ENCODE data around the gene CPA5. TPM values are rescaled to one million over a fixed set of nuclear protein-coding genes. Genes with fewer than 3 reads are reported as not detected.
A peak's percentile ranks its signal among the peaks of the same experiment; 100 is the strongest.

The CPA5 gene
- total RNA-seq, 1 experiment from 2014 or later, result not detected

DNA sequence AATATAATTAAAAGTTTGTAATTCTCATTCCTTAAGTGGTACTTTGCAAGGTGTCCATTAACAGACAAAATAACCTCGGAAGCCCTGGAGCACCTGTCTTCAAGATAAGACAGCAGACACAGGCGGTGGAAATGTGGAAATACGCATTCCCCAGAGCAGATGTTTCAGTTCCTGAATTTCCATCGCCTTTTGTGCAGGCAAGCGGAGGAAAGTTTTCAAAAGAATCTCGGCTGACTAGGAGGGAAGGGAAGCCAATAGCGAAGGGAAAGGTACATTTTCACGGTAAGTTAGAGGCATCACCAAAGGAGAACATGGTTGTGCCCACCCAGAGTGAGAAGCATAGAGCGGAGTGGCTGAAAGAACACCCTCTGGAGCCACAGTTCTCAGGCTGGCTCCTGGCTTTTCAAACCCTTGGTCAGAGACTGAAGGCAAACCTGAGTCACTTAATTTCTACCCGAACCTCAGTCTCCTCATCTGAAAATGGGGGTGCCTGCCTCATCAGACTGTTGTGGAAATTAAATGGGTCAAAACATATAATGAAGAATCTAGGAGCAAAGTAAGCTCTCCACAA is 49.3 kb downstream of the CPA5 start:
- H3K4me3 Mint-ChIP-seq, result no peak overlapping the region
- Histone ChIP-seq H2BK15ac (ENCODE audit: low read depth, low read length) (no peak overlapping the region), H3K79me1 (ENCODE audit: insufficient read depth, low read depth, low read length, poor library complexity, severe bottlenecking) (no peaks in the 10 kb centered on the region), H3K14ac (ENCODE audit: insufficient read depth, low read length) (no peak overlapping the region), H3K79me2 (ENCODE audit: insufficient read depth, low read length) (no peaks in the 10 kb centered on the region), H3K4me2 (ENCODE audit: insufficient read depth, insufficient read length, low read length) (no peak overlapping the region), H3K18ac (ENCODE audit: insufficient read length, low read depth, low read length) (no peak overlapping the region), H3K23ac (ENCODE audit: insufficient read length, low read depth, low read length) (no peak overlapping the region), H3K9ac (ENCODE audit: extremely low read depth, insufficient read length, low read length) (no peak overlapping the region), H2BK5ac (ENCODE audit: insufficient read length, low read length) (no peak overlapping the region), H2AFZ (ENCODE audit: low read length) (no peak overlapping the region), H3T11ph (ENCODE audit: low read length) (no peak overlapping the region), H4K8ac (replicated peaks; ENCODE audit: insufficient read length, low read depth, low read length) (no peak overlapping the region), H3K9me3 (ENCODE audit: control insufficient read depth, low read depth, low read length) (no peaks in the 10 kb centered on the region), H4K20me1 (ENCODE audit: control insufficient read depth, insufficient read depth, insufficient read length) (no peaks in the 10 kb centered on the region), H3K4ac (ENCODE audit: low read depth, low read length) (no peak overlapping the region), H2BK120ac (ENCODE audit: low read depth, low read length, poor library complexity, severe bottlenecking) (no peak overlapping the region), H2BK12ac (ENCODE audit: insufficient read length, low read depth, low read length) (no peak overlapping the region), H3K27ac (ENCODE audit: insufficient read length, low read depth, low read length) (no peak overlapping the region), H3K56ac (ENCODE audit: insufficient read length, low read depth, low read length) (no peak overlapping the region), H4K91ac (ENCODE audit: insufficient read length, low read depth, low read length) (no peak overlapping the region), H2AK5ac (ENCODE audit: insufficient read length, low read length) (no peak overlapping the region), H3K27me3 (ENCODE audit: insufficient read depth, low read length) (no peaks in the 10 kb centered on the region), H2BK20ac (ENCODE audit: low read depth, low read length, poor library complexity, severe bottlenecking) (no peak overlapping the region), H4K5ac (ENCODE audit: insufficient read length, low read depth, low read length) (no peak overlapping the region), H3K4me1 (ENCODE audit: insufficient read depth, low read length) (no peaks in the 10 kb centered on the region), H3K23me2 (ENCODE audit: insufficient read length, low read depth, low read length, poor library complexity, severe bottlenecking) (no peaks in the 10 kb centered on the region)
- DNase-seq, result no peak
- no CpG with 5 or more reads among the region's 10 CpGs for WGBS (ENCODE audit: extremely low coverage, insufficient read length, low lambda C conversion rate)
- H3K9me3 Mint-ChIP-seq, result no peaks in the 10 kb centered on the region; a peak in 1 of 5 replicates
- no peaks in the 10 kb centered on the region for H3K27me3 Mint-ChIP-seq (ENCODE audit: low read depth)
- peaks cover 20 to 38% of the 10 kb centered on the region in 2 experiments for H3K4me1 Mint-ChIP-seq
- H3K36me3 Mint-ChIP-seq (ENCODE audit: insufficient read depth in 1 of 3, low read depth in 3 of 3), result peaks cover 0 to 8% (median under 1%) of the 10 kb centered on the region in 3 experiments; a peak in 2 of 7 replicates
- H3K27ac Mint-ChIP-seq, result peak overlapping the region in 2 of 3 experiments; percentile 2 to 7; a peak in 1 of 7 replicates
- TF ChIP-seq CTCF (conservative IDR thresholded peaks at IDR 0.05), result no peak
